ENCODE measurements around the gene RHOB. TPM values are rescaled to one million over a fixed set of nuclear protein-coding genes. Genes with fewer than 3 reads are reported as not detected.

Gene RHOB
- total and polyA plus RNA-seq, 2 of the 13 experiments (the other 11 are each of a cell fraction or from before 2014, with no cell fraction given), result 192 to 268 TPM

GRCh38 chr2:20494241-20494640, 47.4 kb downstream of the RHOB start:
- no peak for DNase-seq (ENCODE audit: low spot score)

More at GRCh38 chr2:20494241-20494640, 47.4 kb downstream of the RHOB start:
- H3K4me3 ChIP-seq (replicated peaks in 1 of 3; ENCODE audit: insufficient read depth in 1 of 3, low read depth in 2 of 3, low read length in 3 of 3), result no peak overlapping the region
- ChIA-PET CTCF (ENCODE audit: low intra/inter-chr PET ratio, low total read pairs) (no interaction called here), POLR2A (interaction anchor here (1.0 to 10.1 kb wide), 3 partner anchors 43 to 91 kb away, joined by 3 to 97 read pairs (median 5); partner anchors contain the start of gene RHOB)
- H3K36me3 ChIP-seq (replicated peaks in 1 of 2; ENCODE audit: control insufficient read depth in 1 of 2, insufficient read depth in 2 of 2, low read length in 2 of 2), result no peaks in the 10 kb centered on the region
- no peaks in the 10 kb centered on the region for H3K27me3 ChIP-seq (ENCODE audit: control insufficient read depth in 1 of 2, insufficient read depth in 2 of 2, low read length in 2 of 2)
- H3K79me2 ChIP-seq (ENCODE audit: insufficient read depth, low read length), result no peaks in the 10 kb centered on the region
- in situ Hi-C loops (cut with HindIII; ENCODE audit: extremely low pct_ligation_motif_present, low pct_unique_long_range_greater_than_20kb), result no loop called here
- H3K4me1 ChIP-seq (ENCODE audit: insufficient read depth, low read length), result peaks cover 68% of the 10 kb centered on the region
- FAIRE-seq (no peak), ATAC-seq (no peak)
- no peak overlapping the region for H3K9ac ChIP-seq (ENCODE audit: insufficient read depth, low read depth, low read length)
- no peak overlapping the region for H3K4me2 ChIP-seq (ENCODE audit: low read depth, low read length)
- H3K9me3 ChIP-seq (ENCODE audit: low read length), result no peaks in the 10 kb centered on the region
- no peak overlapping the region for H3K27ac ChIP-seq (ENCODE audit: extremely low read length, insufficient read depth, low read length)
- 20% methylated on average over 1 of the region's 1 CpG for WGBS (ENCODE audit: low lambda C conversion rate)
- BruUV-seq (replicated peaks), result no TSS peak
- no peak for TF ChIP-seq LCORL (IDR thresholded peaks at IDR 0.05)
- TF ChIP-seq LCORL (CRISPR knock-in tag; IDR thresholded peaks at IDR 0.05), result no peak
- no peak for TF ChIP-seq IRX3 (CRISPR knock-in tag; IDR thresholded peaks at IDR 0.05; ENCODE audit: borderline replicate concordance, low read depth)
- TF ChIP-seq KLF9 (CRISPR knock-in tag; IDR thresholded peaks at IDR 0.05; ENCODE audit: low read depth), result no peak
- TF ChIP-seq GPN1 (CRISPR knock-in tag; IDR thresholded peaks at IDR 0.05; ENCODE audit: borderline replicate concordance), result no peak
- no peak for TF ChIP-seq TFE3 (CRISPR knock-in tag; IDR thresholded peaks at IDR 0.05)
- TF ChIP-seq ZBTB8A (CRISPR knock-in tag; IDR thresholded peaks at IDR 0.05; ENCODE audit: borderline replicate concordance, low read depth), result no peak
- intact Hi-C loops (cut with micrococcal nuclease; ENCODE audit: unreplicated experiment), result loop anchor here (5.0 kb wide), 1 partner anchor 43 kb away; no protein-coding TSS in a partner anchor
- H2AFZ ChIP-seq (ENCODE audit: low read length), result no peak overlapping the region
- no peaks in the 10 kb centered on the region for H4K20me1 ChIP-seq (ENCODE audit: insufficient read depth, low read length)
